Keratinocyte (primary cell): Measurements from ENCODE around the gene HOXD10.

Experiments used
- EZH2 ChIP-seq: IDR thresholded peaks from one replicate; pipeline ENCODE4 v1.6.1; 2012; ENCODE audit warnings: inconsistent platforms, mild to moderate bottlenecking, low read length, moderate library complexity
- TF ChIP-seq, protein P1 (sequence below), 3 experiments: IDR thresholded peaks in 1 of 3; conservative IDR thresholded peaks in 1 of 3; optimal IDR thresholded peaks in 1 of 3; 2 replicates in 2 of 3; 3 replicates in 1 of 3; pipeline versions ENCODE3 to v1.5.1; 2011; ENCODE audit warnings: low read length in 3 of 3, mild to moderate bottlenecking in 3 of 3, moderate library complexity in 2 of 3, control low read depth in 1 of 3, inconsistent platforms in 1 of 3; ENCODE audit not compliant: insufficient read depth in 2 of 3; ENCODE audit errors: extremely low read depth in 1 of 3

DNA sequence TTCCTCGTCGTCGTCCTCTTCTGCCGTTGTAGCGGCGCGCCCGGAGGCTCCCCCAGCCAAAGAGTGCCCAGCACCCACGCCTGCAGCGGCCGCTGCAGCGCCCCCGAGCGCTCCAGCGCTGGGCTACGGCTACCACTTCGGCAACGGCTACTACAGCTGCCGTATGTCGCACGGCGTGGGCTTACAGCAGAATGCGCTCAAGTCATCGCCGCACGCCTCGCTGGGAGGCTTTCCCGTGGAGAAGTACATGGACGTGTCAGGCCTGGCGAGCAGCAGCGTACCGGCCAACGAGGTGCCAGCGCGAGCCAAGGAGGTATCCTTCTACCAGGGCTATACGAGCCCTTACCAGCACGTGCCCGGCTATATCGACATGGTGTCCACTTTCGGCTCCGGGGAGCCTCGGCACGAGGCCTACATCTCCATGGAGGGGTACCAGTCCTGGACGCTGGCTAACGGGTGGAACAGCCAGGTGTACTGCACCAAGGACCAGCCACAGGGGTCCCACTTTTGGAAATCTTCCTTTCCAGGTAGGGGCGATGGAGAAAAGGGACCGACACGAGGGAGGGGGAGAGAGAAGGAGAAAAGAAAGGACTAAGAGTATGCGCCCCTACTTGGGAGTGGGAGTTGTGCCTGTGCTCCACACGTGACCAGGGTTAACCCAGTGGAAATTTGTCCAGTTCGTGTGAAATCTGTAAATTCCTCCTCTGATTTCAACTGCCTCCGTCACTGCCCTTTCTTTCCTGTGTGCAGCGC, 23.3 kb upstream of the HOXD10 start:
- TF ChIP-seq, protein P1, sequence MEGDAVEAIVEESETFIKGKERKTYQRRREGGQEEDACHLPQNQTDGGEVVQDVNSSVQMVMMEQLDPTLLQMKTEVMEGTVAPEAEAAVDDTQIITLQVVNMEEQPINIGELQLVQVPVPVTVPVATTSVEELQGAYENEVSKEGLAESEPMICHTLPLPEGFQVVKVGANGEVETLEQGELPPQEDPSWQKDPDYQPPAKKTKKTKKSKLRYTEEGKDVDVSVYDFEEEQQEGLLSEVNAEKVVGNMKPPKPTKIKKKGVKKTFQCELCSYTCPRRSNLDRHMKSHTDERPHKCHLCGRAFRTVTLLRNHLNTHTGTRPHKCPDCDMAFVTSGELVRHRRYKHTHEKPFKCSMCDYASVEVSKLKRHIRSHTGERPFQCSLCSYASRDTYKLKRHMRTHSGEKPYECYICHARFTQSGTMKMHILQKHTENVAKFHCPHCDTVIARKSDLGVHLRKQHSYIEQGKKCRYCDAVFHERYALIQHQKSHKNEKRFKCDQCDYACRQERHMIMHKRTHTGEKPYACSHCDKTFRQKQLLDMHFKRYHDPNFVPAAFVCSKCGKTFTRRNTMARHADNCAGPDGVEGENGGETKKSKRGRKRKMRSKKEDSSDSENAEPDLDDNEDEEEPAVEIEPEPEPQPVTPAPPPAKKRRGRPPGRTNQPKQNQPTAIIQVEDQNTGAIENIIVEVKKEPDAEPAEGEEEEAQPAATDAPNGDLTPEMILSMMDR (optimal IDR thresholded peaks at IDR 0.05 in 1 of 3, IDR thresholded peaks at IDR 0.05 in 1 of 3, conservative IDR thresholded peaks at IDR 0.05 in 1 of 3; ENCODE audit: extremely low read depth in 1 of 3, insufficient read depth in 2 of 3, low read length in 3 of 3), result no peak
- peak; percentile 97 for TF ChIP-seq EZH2
